Activated naive CD8-positive, alpha-beta T cell treated with anti-CD3 and anti-CD28 coated beads, Interleukin-2, amount 10 ng/mL, durations not matched to agents 7 days and 5 days (primary cell): Measurements from ENCODE around the gene HSPB6. TPM values are rescaled to one million over a fixed set of nuclear protein-coding genes. Genes with fewer than 3 reads are reported as not detected.
A peak's percentile ranks its signal among the peaks of the same experiment; 100 is the strongest.

Source experiments
- ATAC-seq: fragments of 150-1000 bp; cut with Tn5 transposase; one replicate; pipeline ENCODE4 v1.10.0; 2021; ENCODE audit warnings: low read depth, moderate library complexity
- POLR2A ChIA-PET: fragments of 350-600 bp; sonication (Branson Sonifier 250); formaldehyde crosslinking; loops from one replicate; lab custom pipeline; 2021; ENCODE audit warnings: antibody characterized with exemption; lab: Charles Lee
- DNase-seq: peaks from one replicate; pipeline ENCODE4 v3.0.0; 2021
- H3K27ac Mint-ChIP-seq: one replicate; pipeline ENCODE4 v1.8.0; 2022; ENCODE audit warnings: mild to moderate bottlenecking, mixed read lengths
- H3K27me3 Mint-ChIP-seq: one replicate; pipeline ENCODE4 v1.8.0; 2022; ENCODE audit warnings: mild to moderate bottlenecking, moderate library complexity, mixed read lengths
- H3K36me3 Mint-ChIP-seq: one replicate; pipeline ENCODE4 v1.8.0; 2021; ENCODE audit warnings: mild to moderate bottlenecking, mixed read lengths
- H3K4me1 Mint-ChIP-seq: one replicate; pipeline ENCODE4 v1.8.0; 2021; ENCODE audit warnings: mixed read lengths
- H3K4me3 Mint-ChIP-seq: one replicate; pipeline ENCODE4 v1.8.0; 2022; ENCODE audit warnings: mild to moderate bottlenecking, moderate library complexity, mixed read lengths
- H3K9me3 Mint-ChIP-seq: one replicate; pipeline ENCODE4 v1.8.0; 2021; ENCODE audit warnings: mixed read lengths
- total RNA-seq, 2 experiments: library from RNA; stranded (reverse); gene quantifications; one replicate each; pipeline ENCODE4 v1.2.3, GENCODE V29; 2021

HSPB6 gene
- total RNA-seq, 2 experiments from 2014 or later = 0.36 TPM; not detected in 1

- H3K36me3 Mint-ChIP-seq = no peaks in the 10 kb centered on the region
- no peak overlapping the region for H3K27ac Mint-ChIP-seq
- H3K4me1 Mint-ChIP-seq = no peaks in the 10 kb centered on the region
- POLR2A ChIA-PET = no interaction called here
- H3K27me3 Mint-ChIP-seq = peaks cover 5% of the 10 kb centered on the region
- ATAC-seq = peak; percentile 11
- no peak overlapping the region for H3K4me3 Mint-ChIP-seq
- no peaks in the 10 kb centered on the region for H3K9me3 Mint-ChIP-seq
- no peak for DNase-seq
Measured at GRCh38 chr19:35789978-35790944, 33.4 kb upstream of the HSPB6 start.

- Mint-ChIP-seq H3K4me1 (no peaks in the 10 kb centered on the region), H3K36me3 (no peaks in the 10 kb centered on the region), H3K4me3 (no peak overlapping the region), H3K27me3 (no peaks in the 10 kb centered on the region), H3K9me3 (no peaks in the 10 kb centered on the region), H3K27ac (no peak overlapping the region)
- ATAC-seq = no peak
- POLR2A ChIA-PET = no interaction called here
- no peak for DNase-seq
Measured at GRCh38 chr19:35789195-35789977, 32.6 kb upstream of the HSPB6 start.

- no peak overlapping the region for H3K27ac Mint-ChIP-seq
- no peak overlapping the region for H3K4me3 Mint-ChIP-seq
- peaks cover 2% of the 10 kb centered on the region for H3K4me1 Mint-ChIP-seq
- ATAC-seq = no peak
- POLR2A ChIA-PET = no interaction called here
- H3K27me3 Mint-ChIP-seq = no peaks in the 10 kb centered on the region
- H3K36me3 Mint-ChIP-seq = no peaks in the 10 kb centered on the region
- no peak for DNase-seq
- no peaks in the 10 kb centered on the region for H3K9me3 Mint-ChIP-seq
Measured at GRCh38 chr19:35788205-35788960, 31.6 kb upstream of the HSPB6 start.

- H3K4me1 Mint-ChIP-seq = peaks cover 6% of the 10 kb centered on the region
- no peaks in the 10 kb centered on the region for H3K9me3 Mint-ChIP-seq
- ATAC-seq (no peak), DNase-seq (no peak)
- no peaks in the 10 kb centered on the region for H3K27me3 Mint-ChIP-seq
- POLR2A ChIA-PET = no interaction called here
- peaks cover 6% of the 10 kb centered on the region for H3K36me3 Mint-ChIP-seq
- H3K27ac Mint-ChIP-seq = no peak overlapping the region
- no peak overlapping the region for H3K4me3 Mint-ChIP-seq
Measured at GRCh38 chr19:35787227-35787799, 30.5 kb upstream of the HSPB6 start.

- DNase-seq (no peak), ATAC-seq (no peak)
- Mint-ChIP-seq H3K4me1 (peaks cover 6% of the 10 kb centered on the region), H3K36me3 (peaks cover 6% of the 10 kb centered on the region), H3K27me3 (no peaks in the 10 kb centered on the region), H3K9me3 (no peaks in the 10 kb centered on the region), H3K27ac (no peak overlapping the region), H3K4me3 (no peak overlapping the region)
- POLR2A ChIA-PET = interaction anchor here (1.0 kb wide), 1 partner anchor 10 kb away, joined by 3 read pairs; no protein-coding TSS in a partner anchor
Measured at GRCh38 chr19:35786299-35787160, 29.7 kb upstream of the HSPB6 start.

- ATAC-seq = no peak
Measured at GRCh38 chr19:35785339-35785627, 28.5 kb upstream of the HSPB6 start.

GRCh38 chr19:35784503-35785338, 27.9 kb upstream of the HSPB6 start:
- DNase-seq = no peak
- H3K9me3 Mint-ChIP-seq = no peaks in the 10 kb centered on the region
- peaks cover 6% of the 10 kb centered on the region for H3K4me1 Mint-ChIP-seq
- POLR2A ChIA-PET = no interaction called here
- no peak overlapping the region for H3K4me3 Mint-ChIP-seq
- no peaks in the 10 kb centered on the region for H3K27me3 Mint-ChIP-seq
- ATAC-seq = no peak
- peaks cover 9% of the 10 kb centered on the region for H3K36me3 Mint-ChIP-seq
- no peak overlapping the region for H3K27ac Mint-ChIP-seq

More at GRCh38 chr19:35785339-35785627, 28.5 kb upstream of the HSPB6 start:
- Mint-ChIP-seq H3K4me1 (peaks cover 6% of the 10 kb centered on the region), H3K9me3 (no peaks in the 10 kb centered on the region), H3K36me3 (peaks cover 9% of the 10 kb centered on the region), H3K27ac (no peak overlapping the region), H3K27me3 (no peaks in the 10 kb centered on the region), H3K4me3 (no peak overlapping the region)
- no peak for DNase-seq
- POLR2A ChIA-PET = interaction anchor here (1.0 kb wide), 1 partner anchor 9 kb away, joined by 3 read pairs; no protein-coding TSS in a partner anchor

- no peak for DNase-seq
- Mint-ChIP-seq H3K36me3 (peaks cover 9% of the 10 kb centered on the region), H3K9me3 (no peaks in the 10 kb centered on the region), H3K27me3 (no peaks in the 10 kb centered on the region), H3K4me3 (no peak overlapping the region), H3K27ac (no peak overlapping the region), H3K4me1 (peaks cover 8% of the 10 kb centered on the region)
- no peak for ATAC-seq
- POLR2A ChIA-PET = no interaction called here
Measured at GRCh38 chr19:35783469-35784434, 26.9 kb upstream of the HSPB6 start.

GRCh38 chr19:35782589-35782988, 25.8 kb upstream of the HSPB6 start:
- no peak for DNase-seq
- POLR2A ChIA-PET = no interaction called here
- peaks cover 10% of the 10 kb centered on the region for H3K36me3 Mint-ChIP-seq
- no peaks in the 10 kb centered on the region for H3K9me3 Mint-ChIP-seq
- no peaks in the 10 kb centered on the region for H3K27me3 Mint-ChIP-seq
- peaks cover 8% of the 10 kb centered on the region for H3K4me1 Mint-ChIP-seq
- H3K27ac Mint-ChIP-seq = no peak overlapping the region
- ATAC-seq = no peak
- H3K4me3 Mint-ChIP-seq = no peak overlapping the region

GRCh38 chr19:35781650-35782049, 24.8 kb upstream of the HSPB6 start:
- no peak overlapping the region for H3K27ac Mint-ChIP-seq
- H3K9me3 Mint-ChIP-seq = no peaks in the 10 kb centered on the region
- POLR2A ChIA-PET = no interaction called here
- H3K27me3 Mint-ChIP-seq = no peaks in the 10 kb centered on the region
- no peak for DNase-seq
- peaks cover 13% of the 10 kb centered on the region for H3K4me1 Mint-ChIP-seq
- ATAC-seq = no peak
- H3K36me3 Mint-ChIP-seq = peaks cover 10% of the 10 kb centered on the region
- no peak overlapping the region for H3K4me3 Mint-ChIP-seq

- H3K36me3 Mint-ChIP-seq = peaks cover 10% of the 10 kb centered on the region
- ATAC-seq = no peak
- no peaks in the 10 kb centered on the region for H3K9me3 Mint-ChIP-seq
- no peak overlapping the region for H3K27ac Mint-ChIP-seq
- H3K27me3 Mint-ChIP-seq = no peaks in the 10 kb centered on the region
- DNase-seq = no peak
- H3K4me1 Mint-ChIP-seq = peaks cover 20% of the 10 kb centered on the region
- no peak overlapping the region for H3K4me3 Mint-ChIP-seq
- POLR2A ChIA-PET = no interaction called here
Measured at GRCh38 chr19:35780717-35781116, 23.9 kb upstream of the HSPB6 start.
